HCT116 (cell line): ENCODE results near the gene PPP6R3. TPM values are rescaled to one million over a fixed set of nuclear protein-coding genes. Genes with fewer than 3 reads are reported as not detected.

ENCODE experiments used
- ATAC-seq: fragments of 200-7000 bp; cut with Tn5 transposase; 2 replicates; pipeline ENCODE4 v1.9.1; 2020; ENCODE audit warnings: mild to moderate bottlenecking, moderate library complexity
- BruUV-seq: library from RNA; stranded (reverse); fragments of 400-500 nt; replicated peaks from 2 replicates; lab custom pipeline; 2021; lab: Mats Ljungman, UMichigan
- CTCF ChIA-PET: fragments of 300-600 bp; sonication (Branson Sonifier 250); formaldehyde crosslinking; loops from one replicate; lab custom pipeline; 2021; ENCODE audit warnings: antibody characterized with exemption; lab: Charles Lee
- POLR2A ChIA-PET: fragments of 300-600, 350-600 bp; sonication (Branson Sonifier 250); formaldehyde crosslinking; loops from one replicate; lab custom pipeline; 2021; ENCODE audit warnings: antibody characterized with exemption; lab: Charles Lee
- RAD21 ChIA-PET, 2 experiments: fragments of 300-600 bp; sonication (Branson Sonifier 250); formaldehyde crosslinking; loops; one replicate each; lab custom pipeline; 2023; ENCODE audit warnings: low total read pairs in 2 of 2; ENCODE audit not compliant: uncharacterized antibody in 2 of 2, unreplicated experiment in 2 of 2, low non-redundant PET in 1 of 2; lab: Charles Lee
- DNase-seq: peaks from one replicate; pipeline ENCODE4 v3.0.0-alpha.2; 2010; ENCODE audit warnings: low read depth, low spot score
- H2AFZ ChIP-seq: fragments of 200-600 bp; shearing (Covaris generic), sonication (generic); 2 replicates; pipeline ENCODE4 v1.6.1; 2017; ENCODE audit warnings: low read depth, mixed run types, mixed read lengths, antibody characterized with exemption, low read length; ENCODE audit not compliant: poor library complexity, severe bottlenecking
- H3K27ac ChIP-seq: 2 replicates; pipeline ENCODE4 v1.5.1; 2012; ENCODE audit warnings: low read depth, low read length
- H3K27me3 ChIP-seq: fragments of 200-600 bp; sonication (generic); 2 replicates; pipeline ENCODE4 v1.6.1; 2016; ENCODE audit warnings: mixed run types, low read length, mixed read lengths; ENCODE audit not compliant: insufficient read depth
- H3K36me3 ChIP-seq, 2 experiments: fragments of 200-500 bp in 1 of 2; fragments of 200-600 bp in 1 of 2; sonication (Bioruptor generic) in 1 of 2; sonication (generic) in 1 of 2; 2 replicates each; pipeline versions ENCODE4 v1.5.1 to v1.6.1; 2014 to 2016; ENCODE audit warnings: low read length in 2 of 2, inconsistent platforms in 1 of 2, mixed read lengths in 1 of 2, mixed run types in 1 of 2; ENCODE audit not compliant: insufficient read depth in 2 of 2, control insufficient read depth in 1 of 2
- H3K4me1 ChIP-seq, 2 experiments: fragments of 200-600 bp in 1 of 2; sonication (generic) in 1 of 2; 2 replicates each; pipeline versions ENCODE4 v1.5.1 to v1.6.1; 2012 to 2017; ENCODE audit warnings: low read length in 2 of 2, inconsistent platforms in 1 of 2, mild to moderate bottlenecking in 1 of 2, mixed read lengths in 1 of 2, mixed run types in 1 of 2, moderate library complexity in 1 of 2; ENCODE audit not compliant: insufficient read depth in 2 of 2, control insufficient read depth in 1 of 2
- H3K4me2 ChIP-seq: fragments of 200-600 bp; sonication (generic); 2 replicates; pipeline ENCODE4 v1.6.1; 2017; ENCODE audit warnings: mixed run types, low read length, mixed read lengths
- H3K4me3 ChIP-seq, 2 experiments: fragments of 200-600 bp in 1 of 2; sonication (generic) in 1 of 2; replicated peaks in 1 of 2; 2 replicates each; pipeline ENCODE4 v1.5.1; 2011 to 2016; ENCODE audit warnings: low read length in 2 of 2, control low read depth in 1 of 2, low read depth in 1 of 2, mild to moderate bottlenecking in 1 of 2, mixed read lengths in 1 of 2, mixed run types in 1 of 2
- H3K79me2 ChIP-seq: fragments of 200-600 bp; sonication (generic); 2 replicates; pipeline ENCODE4 v1.6.1; 2017; ENCODE audit warnings: mild to moderate bottlenecking, mixed run types, low read length, moderate library complexity, mixed read lengths; ENCODE audit not compliant: insufficient read depth
- H3K9ac ChIP-seq: fragments of 200-600 bp; sonication (generic); 2 replicates; pipeline ENCODE4 v1.6.1; 2016; ENCODE audit warnings: low read length, mixed read lengths
- H3K9me2 ChIP-seq: fragments of 200-600 bp; sonication (generic), shearing (Covaris generic); 2 replicates; pipeline ENCODE4 v1.6.1; 2017; ENCODE audit warnings: mixed run types, mild to moderate bottlenecking, moderate library complexity; ENCODE audit not compliant: insufficient read depth
- H3K9me3 ChIP-seq, 2 experiments: fragments of 200-500 bp in 1 of 2; fragments of 200-600 bp in 1 of 2; sonication (Bioruptor generic) in 1 of 2; sonication (generic) in 1 of 2; 2 replicates each; pipeline ENCODE4 v1.6.1; 2014 to 2017; ENCODE audit warnings: low read length in 2 of 2, mixed read lengths in 2 of 2, inconsistent platforms in 1 of 2, low read depth in 1 of 2, mild to moderate bottlenecking in 1 of 2, mixed run types in 1 of 2, moderate library complexity in 1 of 2; ENCODE audit not compliant: control insufficient read depth in 1 of 2, insufficient read depth in 1 of 2
- H4K20me1 ChIP-seq: fragments of 200-600 bp; sonication (generic), shearing (Covaris generic); 2 replicates; pipeline ENCODE4 v1.6.1; 2017; ENCODE audit warnings: mixed run types, mild to moderate bottlenecking, moderate library complexity; ENCODE audit not compliant: insufficient read depth
- CBX3 ChIP-seq: IDR thresholded peaks from 2 replicates; pipeline ENCODE4 v1.6.1; 2012; ENCODE audit warnings: low read depth
- CTCF ChIP-seq, 3 experiments: fragments of 200-600 bp in 1 of 3; sonication (generic) in 1 of 3; IDR thresholded peaks in 2 of 3; conservative IDR thresholded peaks in 1 of 3; 2 replicates each; pipeline ENCODE4 v1.5.1; 2012 to 2017; ENCODE audit warnings: low read depth in 2 of 3, low read length in 2 of 3, antibody characterized with exemption in 1 of 3, borderline replicate concordance in 1 of 3, control low read depth in 1 of 3, mild to moderate bottlenecking in 1 of 3, mixed read lengths in 1 of 3, mixed run types in 1 of 3, moderate library complexity in 1 of 3; ENCODE audit not compliant: insufficient read depth in 1 of 3
- EGR1 ChIP-seq: IDR thresholded peaks from 2 replicates; pipeline ENCODE4 v1.6.1; 2012; ENCODE audit warnings: low read depth
- ELF1 ChIP-seq: IDR thresholded peaks from 2 replicates; pipeline ENCODE4 v1.6.1; 2012; ENCODE audit warnings: low read depth, borderline replicate concordance
- EZH2 ChIP-seq: fragments of 200-600 bp; sonication (generic); IDR thresholded peaks from 2 replicates; pipeline ENCODE4 v1.6.1; 2017; ENCODE audit warnings: antibody characterized with exemption, mixed run types
- EZH2phosphoT487 ChIP-seq: fragments of 200-600 bp; IDR thresholded peaks from 2 replicates; pipeline ENCODE4 v1.6.1; 2018; ENCODE audit warnings: antibody characterized with exemption, borderline replicate concordance
- FOSL1 ChIP-seq: IDR thresholded peaks from 2 replicates; pipeline ENCODE4 v1.6.1; 2012; ENCODE audit warnings: low read depth
- JUND ChIP-seq: IDR thresholded peaks from 2 replicates; pipeline ENCODE4 v1.6.1; 2012
- MAX ChIP-seq: IDR thresholded peaks from 2 replicates; pipeline ENCODE4 v1.6.1; 2012
- POLR2A ChIP-seq: IDR thresholded peaks from 2 replicates; pipeline ENCODE4 v1.7.0; 2011; ENCODE audit warnings: borderline replicate concordance; ENCODE audit not compliant: insufficient read depth, insufficient read length; ENCODE audit errors: extremely low read depth
- POLR2AphosphoS5 ChIP-seq: IDR thresholded peaks from 2 replicates; pipeline ENCODE4 v1.6.1; 2011; ENCODE audit warnings: mild to moderate bottlenecking, low read depth, low read length, moderate library complexity
- RAD21 ChIP-seq: IDR thresholded peaks from 2 replicates; pipeline ENCODE4 v1.6.1; 2012; ENCODE audit warnings: low read depth, mild to moderate bottlenecking
- SIN3A ChIP-seq: IDR thresholded peaks from 2 replicates; pipeline ENCODE4 v1.6.1; 2012; ENCODE audit warnings: low read depth
- SP1 ChIP-seq: IDR thresholded peaks from 2 replicates; pipeline ENCODE4 v1.6.1; 2012; ENCODE audit warnings: low read depth
- TCF7L2 ChIP-seq: IDR thresholded peaks from 2 replicates; pipeline ENCODE4 v1.7.0; 2011; ENCODE audit warnings: borderline replicate concordance, inconsistent platforms; ENCODE audit not compliant: insufficient read depth, insufficient read length; ENCODE audit errors: extremely low read depth
- YY1 ChIP-seq: IDR thresholded peaks from 2 replicates; pipeline ENCODE4 v1.6.1; 2011; ENCODE audit warnings: low read length, low read depth, moderate library complexity, mild to moderate bottlenecking; ENCODE audit not compliant: insufficient replicate concordance; ENCODE audit errors: extremely low read depth
- ZBTB33 ChIP-seq: IDR thresholded peaks from 2 replicates; pipeline ENCODE4 v1.6.1; 2011; ENCODE audit warnings: mild to moderate bottlenecking, low read length, moderate library complexity; ENCODE audit not compliant: insufficient replicate concordance; ENCODE audit errors: extremely low read depth
- ZFX ChIP-seq: fragments of 450-650 bp; IDR thresholded peaks from 2 replicates; pipeline ENCODE4 v1.6.1; 2017
- ZNF274 ChIP-seq: fragments of 200-500 bp; sonication (Bioruptor generic); IDR thresholded peaks from 2 replicates; pipeline ENCODE4 v1.6.1; 2014; ENCODE audit warnings: mild to moderate bottlenecking, low read depth, low read length, inconsistent platforms
- intact Hi-C: fragments of 100-400 bp; cut with micrococcal nuclease; formaldehyde crosslinking; loops from 2 replicates; pipeline ENCODE4 v1.10.0; 2022
- total RNA-seq: library from RNA; stranded (reverse); gene quantifications from one replicate; pipeline ENCODE4 v1.2.1, GENCODE V29; 2021; ENCODE audit not compliant: unreplicated experiment

PPP6R3 gene
- total RNA-seq, 1 experiment from 2014 or later = 113 TPM

GRCh38 chr11:68532727-68533369 is 72.3 kb downstream of the PPP6R3 start:
- TF ChIP-seq EZH2 = no peak
- TF ChIP-seq SIN3A = no peak
- no peak for TF ChIP-seq ZFX
- TF ChIP-seq ZBTB33 = no peak
- no peak for TF ChIP-seq CBX3
- no peak for TF ChIP-seq ELF1
- no peak for TF ChIP-seq POLR2A
- TF ChIP-seq ZNF274 = no peak
- TF ChIP-seq EGR1 = no peak
- no peak for TF ChIP-seq YY1
- no peak for TF ChIP-seq SP1
- no peak for TF ChIP-seq CTCF (IDR thresholded peaks at IDR 0.05 in 2 of 3, conservative IDR thresholded peaks at IDR 0.05 in 1 of 3; ENCODE audit: borderline replicate concordance in 1 of 3, insufficient read depth in 1 of 3, low read depth in 2 of 3, low read length in 2 of 3)
- no peak for TF ChIP-seq MAX
- TF ChIP-seq JUND = no peak
- no peak for TF ChIP-seq POLR2AphosphoS5
- TF ChIP-seq TCF7L2 = no peak
- TF ChIP-seq RAD21 = no peak
- TF ChIP-seq FOSL1 = no peak
- no peak for TF ChIP-seq EZH2phosphoT487
- Histone ChIP-seq H3K79me2 (peaks cover 99% of the 10 kb centered on the region), H3K4me1 (no peaks in the 10 kb centered on the region), H4K20me1 (peaks cover 31% of the 10 kb centered on the region; the same call in 1 of the 2 replicates), H3K27me3 (no peaks in the 10 kb centered on the region), H3K27ac (no peak overlapping the region), H3K9me2 (no peaks in the 10 kb centered on the region), H3K9me3 (no peaks in the 10 kb centered on the region), H3K4me3 (no peak overlapping the region), H3K9ac (no peak overlapping the region), H3K4me2 (no peak overlapping the region), H2AFZ (no peak overlapping the region), H3K36me3 (peaks cover 5 to 14% of the 10 kb centered on the region in 2 experiments; a peak in 2 of 4 replicates)
- CTCF ChIA-PET = no interaction called here
- intact Hi-C loops = no loop called here
- RAD21 ChIA-PET = no interaction called here
- DNase-seq (no peak), ATAC-seq (no peak)
- no TSS peak for BruUV-seq
- POLR2A ChIA-PET = no interaction called here
